ENCODE data around the gene SLC25A45. TPM values are rescaled to one million over a fixed set of nuclear protein-coding genes. Genes with fewer than 3 reads are reported as not detected.

The SLC25A45 gene
- total RNA-seq, 2 donors from 2014 or later, result 6.1 to 9.6 TPM

- intact Hi-C loops (cut with DNase I), result no loop called here
- DNase-seq (ENCODE audit: low spot score), result peak; percentile 75
Observed at GRCh38 chr11:65412271-65413076, 30.0 kb upstream of the SLC25A45 start.

GRCh38 chr11:65411681-65412070 lies 29.2 kb upstream of the SLC25A45 start:
- intact Hi-C loops (cut with DNase I), result no loop called here
- DNase-seq (ENCODE audit: low spot score), result peak; percentile 58

GRCh38 chr11:65410936-65411680 lies 28.7 kb upstream of the SLC25A45 start:
- peak; percentile 72 for DNase-seq (ENCODE audit: low spot score)
- intact Hi-C loops (cut with DNase I), result no loop called here

- intact Hi-C loops (cut with DNase I), result no loop called here
- DNase-seq (ENCODE audit: low spot score), result no peak
Observed at GRCh38 chr11:65404638-65405339, 22.3 kb upstream of the SLC25A45 start.

- intact Hi-C loops (cut with DNase I), result no loop called here
- no peak for DNase-seq (ENCODE audit: low spot score)
Observed at GRCh38 chr11:65404210-65404609, 21.8 kb upstream of the SLC25A45 start.

- DNase-seq (ENCODE audit: low spot score), result no peak
- intact Hi-C loops (cut with DNase I), result no loop called here
Observed at GRCh38 chr11:65403607-65404121, 21.2 kb upstream of the SLC25A45 start.

- DNase-seq (ENCODE audit: low spot score), result no peak
- intact Hi-C loops (cut with DNase I), result no loop called here
Observed at GRCh38 chr11:65402790-65403189, 20.3 kb upstream of the SLC25A45 start.

GRCh38 chr11:65401803-65402248 lies 19.4 kb upstream of the SLC25A45 start:
- intact Hi-C loops (cut with DNase I), result no loop called here

GRCh38 chr11:65401073-65401802 lies 18.8 kb upstream of the SLC25A45 start:
- DNase-seq (ENCODE audit: low spot score), result no peak
- intact Hi-C loops (cut with DNase I), result no loop called here

More at GRCh38 chr11:65401803-65402248, 19.4 kb upstream of the SLC25A45 start:
- DNase-seq (ENCODE audit: low spot score), result no peak

GRCh38 chr11:65400307-65401072 lies 18.0 kb upstream of the SLC25A45 start:
- intact Hi-C loops (cut with DNase I), result no loop called here
- DNase-seq (ENCODE audit: low spot score), result no peak

GRCh38 chr11:65399845-65400244 lies 17.4 kb upstream of the SLC25A45 start:
- intact Hi-C loops (cut with DNase I), result no loop called here
- DNase-seq (ENCODE audit: low spot score), result no peak

GRCh38 chr11:65399249-65399648 lies 16.8 kb upstream of the SLC25A45 start:
- no peak for DNase-seq (ENCODE audit: low spot score)
- intact Hi-C loops (cut with DNase I), result no loop called here

GRCh38 chr11:65398362-65398910 lies 16.0 kb upstream of the SLC25A45 start:
- intact Hi-C loops (cut with DNase I), result no loop called here
- no peak for DNase-seq (ENCODE audit: low spot score)

- DNase-seq (ENCODE audit: low spot score), result no peak
- intact Hi-C loops (cut with DNase I), result no loop called here
Observed at GRCh38 chr11:65396769-65397745, 14.6 kb upstream of the SLC25A45 start.

GRCh38 chr11:65395961-65396530 lies 13.6 kb upstream of the SLC25A45 start:
- intact Hi-C loops (cut with DNase I), result no loop called here
- DNase-seq (ENCODE audit: low spot score), result no peak

GRCh38 chr11:65394125-65394536 lies 11.7 kb upstream of the SLC25A45 start:
- intact Hi-C loops (cut with DNase I), result no loop called here
- no peak for DNase-seq (ENCODE audit: low spot score)

Measured in posterior vena cava (tissue), 2 donors.